ENCODE data around the gene KIF1A.

GRCh38 chr2:240793313-240794177 is 26.5 kb downstream of the KIF1A start:
- TF ChIP-seq FOSL2 (CRISPR knock-in tag; IDR thresholded peaks at IDR 0.05) (no peak), SUZ12 (IDR thresholded peaks at IDR 0.05; ENCODE audit: low read depth, low read length) (no peak), U2AF1 (optimal IDR thresholded peaks at IDR 0.05; ENCODE audit: low read depth, low read length) (no peak), RAD51 (IDR thresholded peaks at IDR 0.05; ENCODE audit: borderline replicate concordance) (no peak), USF2 (IDR thresholded peaks at IDR 0.05; ENCODE audit: low read depth, low read length) (no peak), USF2 (CRISPR knock-in tag; IDR thresholded peaks at IDR 0.05; ENCODE audit: borderline replicate concordance) (no peak), MAX (IDR thresholded peaks at IDR 0.05) (no peak), NR3C1 (CRISPR knock-in tag; IDR thresholded peaks at IDR 0.05) (no peak), CTCF (CRISPR knock-in tag; IDR thresholded peaks at IDR 0.05) (no peak), POLR2A (IDR thresholded peaks at IDR 0.05; ENCODE audit: insufficient read depth in 1 of 2, low read depth in 2 of 2, low read length in 2 of 2) (no peak), FOXP1 (IDR thresholded peaks at IDR 0.05) (no peak), FOXP1 (CRISPR knock-in tag; IDR thresholded peaks at IDR 0.05) (no peak), HMG20B (CRISPR knock-in tag; conservative IDR thresholded peaks at IDR 0.05) (no peak), DDIT3 (CRISPR knock-in tag; IDR thresholded peaks at IDR 0.05) (no peak), ZKSCAN8 (CRISPR knock-in tag; IDR thresholded peaks at IDR 0.05; ENCODE audit: borderline replicate concordance) (no peak), TARDBP (CRISPR knock-in tag; IDR thresholded peaks at IDR 0.05) (no peak)
